Right lobe of liver (tissue), 6 donors: Measurements from ENCODE around the gene HNRNPM. TPM values are rescaled to one million over a fixed set of nuclear protein-coding genes. Genes with fewer than 3 reads are reported as not detected.

Experiments used
- ATAC-seq, 4 donors: fragments of 200-7000 bp; cut with Tn5 transposase; one replicate each; pipeline ENCODE4 v1.9.1; 2020; ENCODE audit warnings: mild to moderate bottlenecking in 4 of 4, moderate library complexity in 4 of 4
- DNase-seq, 3 donors: peaks; one replicate each; pipeline ENCODE4 v3.0.0-alpha.2; 2020
- H3K27ac ChIP-seq, 3 donors: fragments of 200-600 bp; one replicate each; pipeline ENCODE4 v1.8.0; 2022
- H3K27me3 ChIP-seq, 2 donors: fragments of 200-600 bp; one replicate each; pipeline ENCODE4 v1.8.0; 2022
- H3K36me3 ChIP-seq, 4 donors: fragments of 200-600 bp; sonication (generic) in 1 of 4; one replicate each; pipeline versions ENCODE4 v1.5.1 to v1.8.0; 2017 to 2022; ENCODE audit warnings: control low read depth in 1 of 4
- H3K4me1 ChIP-seq, 4 donors: fragments of 200-600 bp; sonication (generic) in 1 of 4; one replicate each; pipeline versions ENCODE4 v1.5.1 to v1.8.0; 2017 to 2022; ENCODE audit warnings: control low read depth in 1 of 4
- H3K4me3 ChIP-seq, 3 donors: fragments of 200-600 bp; one replicate each; pipeline ENCODE4 v1.8.0; 2022
- H3K9me3 ChIP-seq, 4 donors: fragments of 200-600 bp; sonication (generic) in 1 of 4; one replicate each; pipeline versions ENCODE4 v1.5.1 to v1.8.0; 2017 to 2022; ENCODE audit warnings: control low read depth in 1 of 4
- CTCF ChIP-seq, 4 donors: fragments of 200-600 bp in 3 of 4; fragments of 450-650 bp in 1 of 4; IDR thresholded peaks; one replicate each; pipeline versions ENCODE4 v1.5.1 to v1.8.0; 2016 to 2022; ENCODE audit warnings: antibody characterized with exemption in 4 of 4, mild to moderate bottlenecking in 2 of 4
- POLR2A ChIP-seq: fragments of 450-650 bp; IDR thresholded peaks from one replicate; pipeline ENCODE4 v1.6.1; 2017; ENCODE audit warnings: antibody characterized with exemption, mild to moderate bottlenecking
- WGBS: methylation state at CpG from one replicate; pipeline ENCODE4 v1.1.6; 2018; ENCODE audit warnings: low coverage, low lambda C conversion rate; ENCODE audit not compliant: insufficient coverage; ENCODE audit errors: missing lambda C conversion rate; 5-methylcytosine and 5-hydroxymethylcytosine counted together
- intact Hi-C, 2 donors: fragments of 100-400 bp; cut with DNase I; formaldehyde crosslinking; loops; one replicate each; pipeline versions ENCODE4 v1.11.2 to v1.14.1; 2022
- total RNA-seq, 6 experiments: library from RNA; depleted of rRNA in 2 of 6; stranded (reverse); fragments of >200 nt in 2 of 6; fragmentation: NEBNext Ultra II Directional in 3 of 6; extraction: Animal tissue kit (Norgen Biotek cat#: 25700) in 3 of 6; gene quantifications; one replicate each; pipeline versions ENCODE4 v1.1.0 to v1.2.4, GENCODE V29; 2016 to 2023
- donor health status: DM: no; HTN: yes; CAD: no.
- donor health status: DM: no; HTN: no; CAD: no.
- donor health status: DM: no; HTN: no; CAD: no.
- donor health status: DM: no; HTN: yes; CAD: no.
- donor health status: DM: no; HTN: yes; CAD: no.

The HNRNPM gene
- total RNA-seq, 6 experiments from 2014 or later = 31.8 to 82.5 (median 58.6) TPM

GRCh38 chr19:8451885-8452284, 7.1 kb downstream of the HNRNPM start:
- Histone ChIP-seq H3K27me3 (no peaks in the 10 kb centered on the region), H3K9me3 (no peaks in the 10 kb centered on the region), H3K27ac (peak overlapping the region in 1 of 3 donors; percentile 6), H3K4me3 (no peak overlapping the region), H3K4me1 (peaks cover 5 to 68% (median 26%) of the 10 kb centered on the region in 4 donors), H3K36me3 (peaks cover 0 to 23% (median 8%) of the 10 kb centered on the region in 4 donors)
- DNase-seq (no peak), ATAC-seq (peak; percentile 66 to 82 (median 74))
- no peak for TF ChIP-seq POLR2A
- no peak for TF ChIP-seq CTCF (IDR thresholded peaks at IDR 0.05)
- WGBS = 38% methylated on average over 3 of the region's 3 CpGs
- intact Hi-C loops = no loop called here

GRCh38 chr19:8452446-8453123, 7.8 kb downstream of the HNRNPM start:
- no peak for TF ChIP-seq POLR2A
- no peak for TF ChIP-seq CTCF (IDR thresholded peaks at IDR 0.05)
- no peaks in the 10 kb centered on the region for H3K9me3 ChIP-seq
- DNase-seq (no peak), ATAC-seq (peak; percentile 25 to 61 (median 46))
- intact Hi-C loops = no loop called here
- H3K36me3 ChIP-seq = peaks cover 0 to 22% (median 10%) of the 10 kb centered on the region in 4 donors
- H3K4me3 ChIP-seq = no peak overlapping the region
- peaks cover 5 to 68% (median 21%) of the 10 kb centered on the region in 4 donors for H3K4me1 ChIP-seq
- H3K27me3 ChIP-seq = no peaks in the 10 kb centered on the region
- 42% methylated on average over 3 of the region's 4 CpGs for WGBS
- peak overlapping the region in 1 of 3 donors; percentile 6 for H3K27ac ChIP-seq

GRCh38 chr19:8453616-8454015, 8.8 kb downstream of the HNRNPM start:
- no peak for DNase-seq
- peak in 1 of 4 donors; percentile 13 for ATAC-seq

GRCh38 chr19:8454218-8454617, 9.4 kb downstream of the HNRNPM start:
- intact Hi-C loops = no loop called here
- ATAC-seq = no peak
- DNase-seq = no peak
- H3K4me1 ChIP-seq = peaks cover 5 to 68% (median 26%) of the 10 kb centered on the region in 4 donors
- WGBS = 55% methylated on average over 1 of the region's 1 CpG
- peaks cover 0 to 22% (median 10%) of the 10 kb centered on the region in 4 donors for H3K36me3 ChIP-seq
- no peak overlapping the region for H3K27ac ChIP-seq
- no peaks in the 10 kb centered on the region for H3K9me3 ChIP-seq
- H3K27me3 ChIP-seq = no peaks in the 10 kb centered on the region
- no peak for TF ChIP-seq POLR2A
- no peak for TF ChIP-seq CTCF (IDR thresholded peaks at IDR 0.05)
- no peak overlapping the region for H3K4me3 ChIP-seq

More at GRCh38 chr19:8453616-8454015, 8.8 kb downstream of the HNRNPM start:
- TF ChIP-seq POLR2A (no peak), CTCF (IDR thresholded peaks at IDR 0.05) (no peak)
- Histone ChIP-seq H3K36me3 (peaks cover 0 to 22% (median 10%) of the 10 kb centered on the region in 4 donors), H3K27ac (no peak overlapping the region), H3K4me1 (peaks cover 5 to 68% (median 23%) of the 10 kb centered on the region in 4 donors), H3K27me3 (no peaks in the 10 kb centered on the region), H3K4me3 (no peak overlapping the region), H3K9me3 (no peaks in the 10 kb centered on the region)
- WGBS = 90% methylated on average over 4 of the region's 6 CpGs
- intact Hi-C loops = no loop called here
